ENCODE results near the gene REM2.

The REM2 gene

DNA sequence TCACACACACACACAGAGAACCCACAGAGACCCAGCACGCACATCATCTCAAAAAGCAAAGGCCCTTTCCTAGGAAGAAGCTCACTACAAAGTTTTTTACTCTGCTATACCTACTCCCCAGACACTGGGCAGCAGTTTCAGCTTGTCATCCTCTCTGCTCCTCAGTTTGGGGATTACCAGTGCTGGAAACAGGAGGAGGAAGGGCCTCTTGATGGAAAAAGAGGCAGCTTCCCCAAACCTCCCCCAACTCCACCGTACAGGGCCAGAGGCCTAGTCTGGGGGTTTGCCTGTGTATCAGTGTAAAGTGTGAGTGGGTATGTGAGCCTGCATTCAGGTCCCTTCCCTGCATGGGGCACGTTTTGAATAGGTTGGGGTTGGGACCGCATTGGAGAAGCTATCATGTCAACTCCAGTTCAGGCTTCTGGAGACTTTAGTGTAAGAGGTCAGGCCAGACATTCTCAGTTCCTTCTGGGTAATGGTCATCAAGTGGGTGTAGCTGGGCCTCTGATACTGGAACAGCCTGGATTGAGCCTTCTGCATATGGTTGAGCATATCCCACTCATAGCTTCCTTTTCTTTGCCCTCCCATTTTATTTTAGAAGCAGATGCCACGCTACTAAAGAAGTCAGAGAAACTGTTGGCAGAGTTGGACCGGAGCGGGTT, 1.2 kb downstream of the REM2 start:
- TF ChIP-seq, protein P1, sequence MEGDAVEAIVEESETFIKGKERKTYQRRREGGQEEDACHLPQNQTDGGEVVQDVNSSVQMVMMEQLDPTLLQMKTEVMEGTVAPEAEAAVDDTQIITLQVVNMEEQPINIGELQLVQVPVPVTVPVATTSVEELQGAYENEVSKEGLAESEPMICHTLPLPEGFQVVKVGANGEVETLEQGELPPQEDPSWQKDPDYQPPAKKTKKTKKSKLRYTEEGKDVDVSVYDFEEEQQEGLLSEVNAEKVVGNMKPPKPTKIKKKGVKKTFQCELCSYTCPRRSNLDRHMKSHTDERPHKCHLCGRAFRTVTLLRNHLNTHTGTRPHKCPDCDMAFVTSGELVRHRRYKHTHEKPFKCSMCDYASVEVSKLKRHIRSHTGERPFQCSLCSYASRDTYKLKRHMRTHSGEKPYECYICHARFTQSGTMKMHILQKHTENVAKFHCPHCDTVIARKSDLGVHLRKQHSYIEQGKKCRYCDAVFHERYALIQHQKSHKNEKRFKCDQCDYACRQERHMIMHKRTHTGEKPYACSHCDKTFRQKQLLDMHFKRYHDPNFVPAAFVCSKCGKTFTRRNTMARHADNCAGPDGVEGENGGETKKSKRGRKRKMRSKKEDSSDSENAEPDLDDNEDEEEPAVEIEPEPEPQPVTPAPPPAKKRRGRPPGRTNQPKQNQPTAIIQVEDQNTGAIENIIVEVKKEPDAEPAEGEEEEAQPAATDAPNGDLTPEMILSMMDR (conservative IDR thresholded peaks at IDR 0.05): no peak
- TF ChIP-seq ZFX (IDR thresholded peaks at IDR 0.05): no peak
- H3K27ac ChIP-seq: no peak overlapping the region

DNA sequence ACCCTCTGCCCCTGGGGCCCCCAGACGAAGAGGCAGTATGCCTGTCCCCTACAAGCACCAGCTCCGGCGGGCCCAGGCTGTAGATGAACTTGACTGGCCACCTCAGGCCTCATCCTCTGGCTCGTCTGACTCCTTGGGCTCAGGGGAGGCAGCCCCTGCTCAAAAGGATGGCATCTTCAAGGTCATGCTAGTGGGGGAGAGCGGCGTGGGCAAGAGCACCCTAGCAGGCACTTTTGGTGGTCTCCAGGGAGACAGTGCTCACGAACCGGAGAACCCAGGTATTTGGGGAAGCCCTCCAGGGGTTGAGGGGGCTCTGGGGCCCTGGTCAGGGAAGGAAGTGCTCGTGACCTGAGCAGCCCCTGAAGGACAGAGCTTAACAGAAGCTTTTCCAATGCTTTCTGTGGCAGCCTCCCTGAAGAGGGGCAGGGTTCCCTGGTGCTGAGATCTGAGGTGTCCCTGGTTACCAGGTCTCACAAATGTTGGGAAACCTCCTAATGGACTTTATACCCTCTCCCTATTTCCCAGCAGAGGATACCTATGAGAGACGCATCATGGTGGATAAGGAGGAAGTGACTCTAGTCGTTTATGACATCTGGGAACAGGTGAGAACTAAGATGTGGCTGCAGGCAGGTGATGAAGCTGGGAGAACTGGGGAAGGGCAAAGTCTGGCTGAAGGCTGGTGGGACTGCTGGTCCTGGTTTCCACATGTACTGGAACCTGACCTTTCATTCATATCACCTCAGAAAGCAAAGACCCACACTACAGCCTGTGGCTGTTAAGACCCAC, 1.9 kb downstream of the REM2 start:
- TF ChIP-seq, protein P1 (conservative IDR thresholded peaks at IDR 0.05): no peak
- TF ChIP-seq ZFX (IDR thresholded peaks at IDR 0.05): no peak
- no peak overlapping the region for H3K27ac ChIP-seq

DNA sequence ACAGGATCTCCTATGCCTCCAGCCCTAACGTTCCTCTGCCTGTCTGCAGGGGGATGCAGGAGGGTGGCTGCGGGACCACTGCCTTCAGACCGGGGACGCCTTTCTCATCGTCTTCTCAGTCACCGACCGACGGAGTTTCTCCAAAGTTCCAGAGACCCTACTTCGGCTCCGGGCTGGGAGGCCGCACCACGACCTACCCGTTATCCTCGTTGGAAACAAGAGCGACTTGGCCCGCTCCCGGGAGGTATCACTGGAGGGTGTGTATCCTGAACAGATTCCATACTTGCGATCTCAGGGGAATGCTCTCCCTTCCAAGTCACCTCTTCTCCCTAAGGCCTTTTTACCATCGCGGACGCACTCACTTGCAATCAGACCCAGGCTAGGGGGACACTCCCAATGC, 3.0 kb downstream of the REM2 start:
- TF ChIP-seq ZFX (IDR thresholded peaks at IDR 0.05): no peak
- TF ChIP-seq, protein P1 (conservative IDR thresholded peaks at IDR 0.05): no peak
- peak overlapping the region; percentile 91 for H3K27ac ChIP-seq

DNA sequence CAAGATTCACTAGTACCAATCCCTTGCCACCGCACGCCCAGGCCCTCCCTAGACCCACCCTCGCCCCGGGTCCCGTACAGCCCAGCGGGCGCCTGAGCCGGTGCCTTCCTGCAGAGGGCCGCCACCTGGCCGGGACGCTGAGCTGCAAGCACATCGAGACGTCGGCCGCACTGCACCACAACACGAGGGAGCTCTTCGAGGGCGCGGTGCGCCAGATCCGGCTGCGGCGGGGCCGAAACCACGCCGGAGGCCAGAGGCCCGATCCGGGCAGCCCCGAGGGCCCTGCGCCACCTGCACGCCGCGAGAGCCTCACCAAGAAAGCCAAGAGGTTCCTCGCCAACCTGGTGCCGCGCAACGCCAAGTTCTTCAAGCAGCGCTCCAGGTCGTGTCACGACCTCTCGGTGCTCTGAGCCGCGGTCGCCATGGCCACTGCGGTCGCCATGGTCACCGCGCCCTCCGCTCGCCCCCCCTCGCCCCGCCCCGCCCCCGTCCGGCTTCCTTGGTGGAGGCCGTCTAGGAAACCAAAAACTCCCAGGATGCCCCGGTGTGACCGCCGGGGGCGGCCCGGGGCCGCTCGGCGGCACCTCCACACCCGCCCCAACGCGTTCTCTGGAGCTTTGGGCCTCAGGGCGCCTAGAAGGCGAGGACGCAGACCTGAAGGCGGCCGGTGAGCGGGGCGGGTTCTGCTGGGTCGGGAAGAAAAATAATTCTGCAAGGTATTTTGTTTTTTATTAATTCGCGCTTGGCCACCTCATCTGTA, 3.7 kb downstream of the REM2 start:
- TF ChIP-seq, protein P1 (conservative IDR thresholded peaks at IDR 0.05): no peak; the same call in 1 of the 2 replicates
- peak; percentile 55 for TF ChIP-seq ZFX (IDR thresholded peaks at IDR 0.05)
- H3K27ac ChIP-seq: peak overlapping the region; percentile 91

DNA sequence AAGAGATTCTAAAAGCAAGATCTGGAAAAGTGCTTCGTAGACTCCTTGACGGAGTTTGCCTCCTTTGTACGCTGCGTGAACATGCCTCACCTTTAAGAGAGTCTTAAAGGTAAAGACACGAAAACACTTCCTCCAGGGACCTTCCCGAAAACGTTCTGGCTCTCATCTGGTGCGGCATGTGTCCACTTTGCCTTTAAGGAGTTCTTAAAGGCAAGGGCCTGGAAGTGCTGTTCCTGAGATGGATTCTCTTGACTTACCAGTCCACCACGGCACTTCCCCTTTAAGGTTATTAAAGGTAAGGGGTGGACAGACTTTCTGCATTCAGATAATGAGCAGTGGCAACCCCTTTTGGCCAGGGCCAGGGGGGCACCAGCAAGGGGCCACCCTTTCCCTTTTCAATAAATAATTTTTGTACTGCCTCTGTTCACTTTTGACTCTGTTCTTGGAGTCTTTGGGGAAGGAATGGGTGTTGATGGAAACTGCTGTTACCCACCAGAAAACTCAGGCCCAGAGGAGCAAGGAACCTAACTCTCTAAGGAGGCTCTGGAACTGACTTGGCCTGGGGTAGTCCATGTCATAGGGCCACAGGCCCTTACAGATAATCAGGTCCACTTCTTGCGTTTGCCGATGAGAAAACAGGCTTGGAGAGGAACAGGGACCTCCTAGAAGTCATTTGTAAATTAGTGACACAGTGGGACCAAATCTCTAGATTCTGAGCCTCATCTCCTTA, 4.4 kb downstream of the REM2 start:
- TF ChIP-seq, protein P1 (conservative IDR thresholded peaks at IDR 0.05): no peak
- TF ChIP-seq ZFX (IDR thresholded peaks at IDR 0.05): no peak
- H3K27ac ChIP-seq: peak overlapping the region; percentile 91

DNA sequence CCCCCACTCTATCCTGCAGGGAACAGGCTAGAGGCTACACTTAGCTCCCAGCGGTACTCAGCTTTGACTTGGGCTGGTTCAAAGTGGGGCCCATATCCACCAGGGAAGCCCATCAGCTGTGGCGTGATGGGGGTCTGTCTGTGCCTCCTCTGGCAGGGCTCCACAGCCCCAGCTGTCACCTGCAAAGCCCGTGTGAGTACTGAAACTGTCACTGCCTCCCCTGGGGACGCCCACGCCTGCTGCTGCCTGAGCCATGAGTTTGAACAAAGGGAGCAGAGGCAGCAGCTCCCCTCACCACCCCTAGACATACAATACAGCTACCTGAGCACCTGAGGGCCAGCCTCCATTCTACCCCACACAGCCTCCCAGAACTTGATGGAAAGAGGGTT, 5.0 kb downstream of the REM2 start:
- peak overlapping the region; percentile 91 for H3K27ac ChIP-seq
- TF ChIP-seq ZFX (IDR thresholded peaks at IDR 0.05): no peak
- TF ChIP-seq, protein P1 (conservative IDR thresholded peaks at IDR 0.05): no peak

All from C4-2B (cell line).